ENCODE measurements around the gene WASF3. TPM values are rescaled to one million over a fixed set of nuclear protein-coding genes. Genes with fewer than 3 reads are reported as not detected.

The WASF3 gene
- total RNA-seq, 1 experiment from 2014 or later, result 3.4 TPM

GRCh38 chr13:26664876-26665275 lies 107.4 kb downstream of the WASF3 start:
- no peaks in the 10 kb centered on the region for H3K36me3 ChIP-seq (ENCODE audit: control insufficient read depth in 1 of 2, insufficient read depth in 2 of 2, low read length in 2 of 2)
- no peak overlapping the region for H3K27ac ChIP-seq (ENCODE audit: low read depth, low read length)
- TF ChIP-seq POLR2AphosphoS5 (IDR thresholded peaks at IDR 0.05; ENCODE audit: low read depth, low read length), result no peak
- no peak for TF ChIP-seq RAD21 (IDR thresholded peaks at IDR 0.05; ENCODE audit: low read depth)
- no peak for TF ChIP-seq CTCF (IDR thresholded peaks at IDR 0.05 in 2 of 3, conservative IDR thresholded peaks at IDR 0.05 in 1 of 3; ENCODE audit: borderline replicate concordance in 1 of 3, insufficient read depth in 1 of 3, low read depth in 2 of 3, low read length in 2 of 3)
- TF ChIP-seq ELF1 (IDR thresholded peaks at IDR 0.05; ENCODE audit: borderline replicate concordance, low read depth), result no peak
- TF ChIP-seq REST (IDR thresholded peaks at IDR 0.05; ENCODE audit: low read depth), result no peak
- no peak for TF ChIP-seq EZH2 (IDR thresholded peaks at IDR 0.05)
- no peak for TF ChIP-seq EGR1 (IDR thresholded peaks at IDR 0.05; ENCODE audit: low read depth)
- no peak for TF ChIP-seq MAX (IDR thresholded peaks at IDR 0.05)
- TF ChIP-seq CBX3 (IDR thresholded peaks at IDR 0.05; ENCODE audit: low read depth), result no peak
- TF ChIP-seq TCF7L2 (IDR thresholded peaks at IDR 0.05; ENCODE audit: borderline replicate concordance, extremely low read depth, insufficient read depth, insufficient read length), result no peak
- no peak for TF ChIP-seq CEBPB (IDR thresholded peaks at IDR 0.05; ENCODE audit: low read depth)
- TF ChIP-seq ZBTB33 (IDR thresholded peaks at IDR 0.05; ENCODE audit: extremely low read depth, insufficient replicate concordance, low read length), result no peak
- no peak for TF ChIP-seq SIN3A (IDR thresholded peaks at IDR 0.05; ENCODE audit: low read depth)
- no peak for TF ChIP-seq ATF3 (IDR thresholded peaks at IDR 0.05)
- no peak overlapping the region for H3K4me2 ChIP-seq (ENCODE audit: low read length)
- no peaks in the 10 kb centered on the region for H3K9me2 ChIP-seq (ENCODE audit: insufficient read depth)
- DNase-seq (ENCODE audit: low read depth, low spot score) (no peak), ATAC-seq (no peak)
- H3K9ac ChIP-seq (ENCODE audit: low read length), result no peak overlapping the region
- no peaks in the 10 kb centered on the region for H3K79me2 ChIP-seq (ENCODE audit: insufficient read depth, low read length)
- ChIA-PET POLR2A (no interaction called here), CTCF (no interaction called here), RAD21 (ENCODE audit: low non-redundant PET in 1 of 2, low total read pairs in 2 of 2, uncharacterized antibody in 2 of 2, unreplicated experiment in 2 of 2) (no interaction called here)
- no peak overlapping the region for H3K4me3 ChIP-seq (replicated peaks in 1 of 2; ENCODE audit: low read depth in 1 of 2, low read length in 2 of 2)
- no peaks in the 10 kb centered on the region for H4K20me1 ChIP-seq (ENCODE audit: insufficient read depth)
- BruUV-seq (replicated peaks), result no TSS peak
- H3K9me3 ChIP-seq (ENCODE audit: control insufficient read depth in 1 of 2, insufficient read depth in 1 of 2, low read depth in 1 of 2, low read length in 2 of 2), result no peaks in the 10 kb centered on the region
- H3K4me1 ChIP-seq (ENCODE audit: control insufficient read depth in 1 of 2, insufficient read depth in 2 of 2, low read length in 2 of 2), result peaks cover 0 to 4% of the 10 kb centered on the region in 2 experiments; a peak in 2 of 4 replicates
- intact Hi-C loops (cut with micrococcal nuclease), result no loop called here
- no peak overlapping the region for H2AFZ ChIP-seq (ENCODE audit: low read depth, low read length, poor library complexity, severe bottlenecking)
- 0 out of 2 replicates have a peak, but pooled peaks cover 12% of the 10 kb centered on the region for H3K27me3 ChIP-seq (ENCODE audit: insufficient read depth, low read length)
